SJCRH30 (cell line): ENCODE data around the gene MDP1. TPM values are rescaled to one million over a fixed set of nuclear protein-coding genes. Genes with fewer than 3 reads are reported as not detected.
A peak's percentile ranks its signal among the peaks of the same experiment; 100 is the strongest.

Experiments
- DNase-seq, 2 experiments: peaks; one replicate each; pipeline ENCODE4 v3.0.0-alpha.2; 2015 to 2020
- H3K27ac ChIP-seq: fragments of 250-450 bp; sonication (Bioruptor Pico); 2 replicates; pipeline ENCODE4 v1.5.1; 2020; ENCODE audit warnings: mild to moderate bottlenecking, moderate library complexity
- H3K27me3 ChIP-seq: fragments of 250-450 bp; sonication (Bioruptor Pico); 2 replicates; pipeline ENCODE4 v1.5.1; 2020; ENCODE audit warnings: mild to moderate bottlenecking, moderate library complexity
- H3K36me3 ChIP-seq: fragments of 250-450 bp; sonication (Bioruptor Pico); 2 replicates; pipeline ENCODE4 v1.5.1; 2020; ENCODE audit warnings: mild to moderate bottlenecking, moderate library complexity
- H3K4me1 ChIP-seq: fragments of 250-450 bp; sonication (Bioruptor Pico); 2 replicates; pipeline ENCODE4 v1.5.1; 2020; ENCODE audit warnings: mild to moderate bottlenecking, moderate library complexity
- H3K4me3 ChIP-seq: fragments of 250-450 bp; sonication (Bioruptor Pico); 2 replicates; pipeline ENCODE4 v1.5.1; 2020; ENCODE audit warnings: mild to moderate bottlenecking, moderate library complexity
- H3K9me3 ChIP-seq: fragments of 250-450 bp; sonication (Bioruptor Pico); replicated peaks from 2 replicates; pipeline ENCODE4 v1.5.1; 2020; ENCODE audit warnings: mild to moderate bottlenecking, moderate library complexity
- total RNA-seq: library from RNA; depleted of rRNA; stranded (reverse); fragments of >200 nt; shearing (Covaris generic); gene quantifications from 2 replicates; pipeline ENCODE4 v1.2.3, GENCODE V29; 2014

Gene MDP1
- total RNA-seq, 1 experiment from 2014 or later: 27.7 TPM

DNA sequence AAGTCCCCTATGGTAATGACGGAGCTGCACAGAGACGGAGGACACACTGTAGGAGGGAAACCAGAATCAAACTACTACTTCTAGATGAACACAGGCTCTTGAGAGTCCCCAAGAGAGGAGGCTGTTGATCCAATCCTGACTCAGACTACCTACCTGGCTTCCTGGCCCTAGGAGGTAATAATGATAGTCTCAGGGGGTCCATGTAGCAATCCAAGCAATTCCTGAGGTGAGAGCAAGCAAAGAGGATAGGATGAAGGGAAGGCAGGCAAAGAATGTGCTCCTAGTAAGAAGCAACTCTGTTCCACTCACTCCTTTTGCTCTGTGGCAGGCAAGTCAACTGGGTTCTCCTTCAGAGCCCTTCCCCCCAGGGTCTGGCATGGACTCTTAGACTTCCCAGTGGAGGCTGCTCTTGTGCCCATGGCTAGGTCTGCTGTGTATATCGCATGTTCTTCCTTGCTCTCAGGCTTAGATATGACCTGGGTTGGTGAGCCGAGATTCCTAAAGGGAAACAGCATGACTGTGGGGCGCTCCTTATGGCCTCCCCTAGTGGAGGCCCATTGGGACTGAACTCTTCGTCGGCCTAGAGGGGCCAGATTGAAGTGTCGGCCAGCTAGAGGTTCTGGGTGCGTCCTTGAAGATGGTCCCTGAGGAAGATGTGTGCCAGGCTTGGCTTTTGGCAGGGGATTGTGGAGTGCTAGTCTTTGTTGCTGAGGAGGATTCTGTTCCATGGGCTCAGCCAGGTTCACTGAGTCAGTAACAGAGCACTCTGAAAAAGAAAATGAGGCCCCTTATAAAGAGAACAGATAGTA is 24.4 kb upstream of the MDP1 start:
- peaks cover 24% of the 10 kb centered on the region for H3K36me3 ChIP-seq
- H3K27ac ChIP-seq: no peak overlapping the region
- DNase-seq: no peak

DNA sequence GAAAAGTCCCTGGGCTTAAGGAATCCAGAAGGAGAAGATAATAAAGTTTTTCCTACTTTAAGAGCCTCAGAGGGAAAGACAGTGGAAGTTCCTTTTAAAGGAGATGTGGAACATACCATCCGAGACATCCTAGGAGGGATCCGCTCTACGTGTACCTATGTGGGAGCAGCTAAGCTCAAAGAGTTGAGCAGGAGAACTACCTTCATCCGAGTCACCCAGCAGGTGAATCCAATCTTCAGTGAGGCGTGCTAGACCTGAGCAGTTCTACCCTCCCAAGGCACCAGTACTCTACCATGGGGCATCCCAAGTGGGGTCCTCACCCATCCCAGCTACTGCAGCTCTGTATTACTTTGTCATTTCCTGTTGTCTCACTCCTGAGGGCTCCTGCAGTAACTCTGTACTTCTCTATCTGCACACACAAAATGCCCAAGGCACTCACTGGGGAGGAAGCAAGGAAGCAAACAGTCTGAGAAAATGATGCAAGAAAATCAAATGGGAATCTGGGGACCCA is 22.7 kb upstream of the MDP1 start:
- no peak for DNase-seq
- no peaks in the 10 kb centered on the region for H3K27me3 ChIP-seq
- no peak overlapping the region for H3K27ac ChIP-seq
- H3K9me3 ChIP-seq: no peaks in the 10 kb centered on the region
- H3K4me1 ChIP-seq: no peaks in the 10 kb centered on the region; the same call in 1 of the 2 replicates
- peaks cover 24% of the 10 kb centered on the region for H3K36me3 ChIP-seq
- H3K4me3 ChIP-seq: no peak overlapping the region

More for the DNA sequence above, 24.4 kb upstream of the MDP1 start:
- no peaks in the 10 kb centered on the region for H3K9me3 ChIP-seq
- H3K27me3 ChIP-seq: no peaks in the 10 kb centered on the region
- H3K4me1 ChIP-seq: no peaks in the 10 kb centered on the region
- H3K4me3 ChIP-seq: no peak overlapping the region

DNA sequence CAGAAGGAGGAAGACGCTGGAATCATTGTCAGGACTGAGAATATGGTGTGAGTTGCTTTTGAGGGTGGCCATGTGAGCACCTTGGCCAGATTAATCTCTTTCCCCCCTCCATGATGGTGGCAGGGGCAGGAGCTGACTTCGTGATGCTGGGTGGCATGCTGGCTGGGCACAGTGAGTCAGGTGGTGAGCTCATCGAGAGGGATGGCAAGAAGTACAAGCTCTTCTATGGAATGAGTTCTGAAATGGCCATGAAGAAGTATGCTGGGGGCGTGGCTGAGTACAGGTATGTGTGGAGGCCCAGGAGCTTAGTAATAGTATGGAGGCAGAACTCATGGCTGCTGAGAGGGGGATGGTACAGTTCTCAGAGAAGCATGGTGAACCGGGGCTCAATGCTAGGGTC is 22.3 kb upstream of the MDP1 start:
- H3K4me1 ChIP-seq: peaks cover 3% of the 10 kb centered on the region; the same call in 1 of the 2 replicates
- H3K27me3 ChIP-seq: no peaks in the 10 kb centered on the region
- no peak for DNase-seq
- peaks cover 24% of the 10 kb centered on the region for H3K36me3 ChIP-seq
- no peak overlapping the region for H3K27ac ChIP-seq
- no peak overlapping the region for H3K4me3 ChIP-seq
- no peaks in the 10 kb centered on the region for H3K9me3 ChIP-seq

DNA sequence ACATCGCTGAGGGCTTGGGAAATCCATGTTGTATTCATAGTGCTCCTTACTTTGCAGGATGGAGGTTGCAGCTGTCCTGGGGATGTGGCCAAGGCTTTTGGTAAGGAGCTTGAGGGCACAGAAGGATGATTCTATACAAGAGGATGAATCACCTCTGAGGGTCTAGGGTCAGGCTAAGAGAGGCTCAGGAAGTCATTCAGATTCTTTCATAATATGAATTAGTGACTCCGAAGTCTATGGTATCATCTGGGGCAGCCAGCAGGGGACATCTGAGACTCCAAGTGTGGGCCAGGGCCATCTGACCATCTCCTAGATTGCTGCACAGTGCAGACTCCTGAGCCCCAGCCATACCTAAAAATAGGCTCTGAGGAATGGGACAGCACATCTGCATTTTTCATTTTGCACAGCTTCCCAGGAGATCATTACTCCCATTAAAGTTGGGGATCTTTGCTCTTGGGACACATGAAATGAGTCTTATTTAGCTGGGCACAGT is 21.6 kb upstream of the MDP1 start:
- H3K9me3 ChIP-seq: no peaks in the 10 kb centered on the region
- no peak overlapping the region for H3K4me3 ChIP-seq
- H3K27me3 ChIP-seq: no peaks in the 10 kb centered on the region
- no peak for DNase-seq
- no peak overlapping the region for H3K27ac ChIP-seq
- H3K36me3 ChIP-seq: peaks cover 24% of the 10 kb centered on the region
- H3K4me1 ChIP-seq: peaks cover 3% of the 10 kb centered on the region; the same call in 1 of the 2 replicates

DNA sequence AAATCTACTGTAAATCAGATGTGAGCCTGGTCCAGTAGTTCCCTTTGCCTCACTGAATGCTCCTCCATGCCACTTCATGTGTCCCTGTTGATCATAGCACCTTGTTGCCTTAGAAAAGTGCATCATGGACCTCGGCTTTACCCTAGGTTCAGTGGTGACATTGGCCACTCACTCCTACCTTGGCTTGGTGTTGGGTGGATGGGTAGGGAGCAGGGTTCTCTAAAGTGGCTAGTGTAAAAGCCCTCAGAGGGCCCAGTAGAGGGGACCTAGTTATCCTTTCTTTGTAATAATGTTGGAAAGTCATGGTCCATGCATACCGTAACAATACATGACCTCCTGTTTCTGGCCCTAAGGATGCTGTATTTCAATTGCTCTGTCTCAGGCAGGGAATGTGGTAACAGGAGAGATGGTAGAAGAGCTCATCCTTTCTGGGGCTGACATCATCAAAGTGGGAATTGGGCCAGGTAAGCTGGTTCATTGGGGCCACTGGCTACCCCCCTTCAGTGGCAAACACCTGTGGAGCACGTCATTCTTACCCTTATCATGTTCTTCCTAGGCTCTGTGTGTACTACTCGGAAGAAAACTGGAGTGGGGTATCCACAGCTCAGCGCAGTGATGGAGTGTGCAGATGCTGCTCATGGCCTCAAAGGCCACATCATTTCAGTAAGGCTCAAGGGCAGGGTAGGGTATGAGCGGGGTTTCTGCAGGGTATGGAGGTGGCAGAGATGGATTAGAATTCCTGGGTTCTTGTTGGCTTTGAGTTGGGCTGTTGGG is 21.0 kb upstream of the MDP1 start:
- no peak overlapping the region for H3K27ac ChIP-seq
- H3K27me3 ChIP-seq: no peaks in the 10 kb centered on the region
- no peak overlapping the region for H3K4me3 ChIP-seq
- H3K9me3 ChIP-seq: no peaks in the 10 kb centered on the region
- peaks cover 3% of the 10 kb centered on the region; the same call in 1 of the 2 replicates for H3K4me1 ChIP-seq
- peaks cover 24% of the 10 kb centered on the region for H3K36me3 ChIP-seq
- DNase-seq: no peak

DNA sequence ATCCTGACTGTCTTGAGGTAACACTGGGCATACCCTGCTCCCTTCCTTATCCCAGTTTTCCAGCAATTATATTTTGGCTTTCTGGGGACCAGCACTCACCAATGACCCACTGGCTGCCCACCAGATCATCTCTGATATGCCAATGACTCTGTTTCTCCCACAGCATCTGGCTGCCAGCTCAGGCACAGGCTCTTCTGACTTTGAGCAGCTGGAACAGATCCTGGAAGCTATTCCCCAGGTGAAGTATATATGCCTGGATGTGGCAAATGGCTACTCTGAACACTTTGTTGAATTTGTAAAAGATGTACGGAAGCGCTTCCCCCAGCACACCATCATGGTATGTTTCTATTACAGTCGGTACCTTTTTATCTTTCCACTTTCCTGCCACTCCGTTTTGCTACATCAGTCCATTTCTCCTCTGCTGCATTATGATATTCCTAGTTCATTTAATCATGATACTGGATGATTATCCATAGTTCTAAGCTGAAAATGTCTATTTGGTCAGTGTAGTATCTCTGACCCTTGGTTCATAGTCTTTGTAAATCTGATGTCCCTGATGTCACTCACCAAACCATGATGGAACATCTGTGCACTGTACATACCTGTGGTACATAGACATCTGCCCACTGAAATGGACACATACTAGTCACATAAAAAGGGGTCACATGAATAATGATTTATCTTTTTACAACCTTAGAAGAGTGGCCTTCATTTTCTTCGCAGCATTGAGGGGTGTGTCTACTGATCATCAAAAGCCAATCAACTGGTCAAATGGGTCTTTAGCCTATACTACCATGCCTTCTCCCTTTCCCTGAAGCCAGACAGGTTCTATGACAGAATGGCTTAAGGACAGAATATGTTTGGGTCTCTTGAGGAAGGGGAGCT is 20.2 kb upstream of the MDP1 start:
- peaks cover 3% of the 10 kb centered on the region; the same call in 1 of the 2 replicates for H3K4me1 ChIP-seq
- peaks cover 24% of the 10 kb centered on the region for H3K36me3 ChIP-seq
- H3K4me3 ChIP-seq: no peak overlapping the region
- no peak for DNase-seq
- no peaks in the 10 kb centered on the region for H3K9me3 ChIP-seq
- H3K27ac ChIP-seq: no peak overlapping the region
- no peaks in the 10 kb centered on the region for H3K27me3 ChIP-seq

DNA sequence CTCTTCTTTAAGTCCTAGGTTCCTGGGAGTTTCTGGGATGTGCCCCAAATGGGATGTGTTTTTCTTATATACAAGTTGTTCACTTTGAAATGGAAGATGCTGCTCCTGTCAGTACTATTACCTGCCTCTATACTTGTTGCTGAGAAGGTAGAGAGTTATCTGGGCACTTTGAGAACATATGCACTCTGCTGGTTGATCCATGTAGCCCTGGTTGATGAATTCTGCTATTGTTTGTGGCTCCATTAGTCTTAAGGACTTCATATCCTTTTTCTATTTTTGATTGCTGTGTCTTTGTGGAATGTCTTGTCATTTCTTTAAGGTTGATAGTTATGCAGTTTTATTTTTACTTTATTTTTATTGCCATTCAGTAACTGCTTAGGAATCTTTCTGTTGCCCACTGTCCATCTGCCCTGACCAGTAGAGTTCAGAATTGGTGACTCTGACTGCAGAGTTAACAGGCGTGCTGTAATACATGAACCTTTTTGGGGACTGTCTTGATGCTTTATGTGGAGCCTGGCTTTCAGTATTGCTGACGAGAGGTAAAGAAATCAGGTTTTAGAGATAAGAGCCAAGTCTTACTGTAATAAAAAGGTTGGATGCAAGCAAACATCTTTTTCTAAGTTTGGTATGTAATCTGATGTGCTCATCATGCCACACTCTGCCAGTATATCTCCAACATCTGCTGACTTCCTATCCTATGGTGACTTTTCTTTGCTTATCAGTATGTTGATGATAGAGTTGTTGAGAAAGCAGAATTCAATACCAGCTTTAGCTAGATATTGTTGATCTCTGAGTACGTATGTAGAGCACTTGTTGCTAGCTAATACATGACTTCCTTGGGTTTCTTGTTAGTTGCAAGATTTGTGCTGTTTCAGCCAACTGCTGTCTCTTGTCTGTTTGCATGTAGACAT is 18.5 kb upstream of the MDP1 start:
- H3K4me3 ChIP-seq: no peak overlapping the region
- H3K9me3 ChIP-seq: no peaks in the 10 kb centered on the region
- no peak for DNase-seq
- H3K36me3 ChIP-seq: peaks cover 22% of the 10 kb centered on the region
- no peaks in the 10 kb centered on the region for H3K27me3 ChIP-seq
- H3K4me1 ChIP-seq: peaks cover 3% of the 10 kb centered on the region; the same call in 1 of the 2 replicates
- H3K27ac ChIP-seq: no peak overlapping the region

DNA sequence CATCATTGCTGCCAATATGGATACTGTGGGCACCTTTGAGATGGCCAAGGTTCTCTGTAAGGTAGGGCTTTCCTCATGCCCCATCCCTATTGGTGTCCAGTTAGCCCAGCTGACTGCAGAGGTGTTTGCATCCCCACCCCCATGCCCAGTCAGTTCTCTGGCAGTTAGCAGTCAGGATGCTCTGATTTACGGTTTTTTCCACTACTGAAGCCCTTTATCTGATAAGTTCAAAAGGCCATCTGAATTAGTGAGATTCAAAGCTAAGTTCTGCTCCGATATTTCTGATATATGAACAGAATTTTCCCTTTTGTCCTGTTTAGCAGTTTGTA is 17.6 kb upstream of the MDP1 start:
- H3K4me3 ChIP-seq: peak overlapping the region; percentile 86
- peaks cover 17% of the 10 kb centered on the region for H3K36me3 ChIP-seq
- H3K27ac ChIP-seq: no peak overlapping the region
- H3K9me3 ChIP-seq: no peaks in the 10 kb centered on the region
- H3K27me3 ChIP-seq: no peaks in the 10 kb centered on the region
- H3K4me1 ChIP-seq: peaks cover 3% of the 10 kb centered on the region; the same call in 1 of the 2 replicates
- no peak for DNase-seq

DNA sequence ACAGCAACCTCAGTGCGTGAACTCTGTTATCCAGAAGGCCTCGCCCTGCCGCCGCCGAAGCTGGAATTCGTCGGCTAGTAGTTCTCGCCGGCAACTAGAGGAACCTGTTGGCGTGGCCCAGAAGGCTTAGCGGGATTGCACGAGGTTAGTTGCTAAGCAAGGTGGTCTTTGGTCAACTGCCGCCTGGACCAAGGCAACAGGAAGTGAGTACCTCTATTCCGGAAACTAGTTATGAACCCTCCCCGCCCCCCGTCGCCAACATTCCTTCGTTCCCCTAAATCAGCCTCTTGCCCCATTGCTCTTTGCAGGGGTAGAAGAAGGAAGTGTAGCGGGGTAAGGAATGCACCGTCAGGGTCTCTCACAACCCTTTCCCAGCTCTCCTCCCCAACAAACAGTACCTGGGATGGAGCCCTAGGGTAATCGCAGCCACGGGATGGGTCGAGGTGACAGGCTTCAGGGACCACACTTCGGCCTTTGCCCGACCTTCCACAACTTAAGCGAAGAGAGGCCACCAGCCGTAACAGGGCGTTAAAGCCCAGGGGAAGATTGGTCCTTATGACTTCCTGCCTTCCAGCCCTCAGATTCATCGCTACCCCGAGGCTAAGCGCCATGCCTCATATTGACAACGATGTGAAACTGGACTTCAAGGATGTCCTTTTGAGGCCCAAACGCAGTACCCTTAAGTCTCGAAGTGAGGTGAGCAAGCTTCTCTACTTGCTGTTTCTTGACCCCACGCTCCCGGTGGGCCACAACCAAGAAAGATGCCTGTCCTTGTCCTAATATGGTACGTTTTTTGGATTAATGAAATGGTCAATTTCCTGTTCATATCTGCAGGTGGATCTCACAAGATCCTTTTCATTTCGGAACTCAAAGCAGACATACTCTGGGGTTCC is 17.0 kb upstream of the MDP1 start, which contains the start of gene GMPR2:
Gene GMPR2, plus strand, starts transcription at position 285 of the 893 bp plus-strand sequence. Its CDS starts 325 bp downstream, at position 610.
- Histone ChIP-seq H3K4me1 (peaks cover 3% of the 10 kb centered on the region; the same call in 1 of the 2 replicates), H3K4me3 (peak within 1 kb of the TSS; percentile 86), H3K27me3 (no peaks in the 10 kb centered on the region), H3K36me3 (peaks cover 17% of the 10 kb centered on the region), H3K27ac (peak within 1 kb of the TSS; percentile 74), H3K9me3 (no peaks in the 10 kb centered on the region)
- DNase-seq: peak; percentile 83 to 87

DNA sequence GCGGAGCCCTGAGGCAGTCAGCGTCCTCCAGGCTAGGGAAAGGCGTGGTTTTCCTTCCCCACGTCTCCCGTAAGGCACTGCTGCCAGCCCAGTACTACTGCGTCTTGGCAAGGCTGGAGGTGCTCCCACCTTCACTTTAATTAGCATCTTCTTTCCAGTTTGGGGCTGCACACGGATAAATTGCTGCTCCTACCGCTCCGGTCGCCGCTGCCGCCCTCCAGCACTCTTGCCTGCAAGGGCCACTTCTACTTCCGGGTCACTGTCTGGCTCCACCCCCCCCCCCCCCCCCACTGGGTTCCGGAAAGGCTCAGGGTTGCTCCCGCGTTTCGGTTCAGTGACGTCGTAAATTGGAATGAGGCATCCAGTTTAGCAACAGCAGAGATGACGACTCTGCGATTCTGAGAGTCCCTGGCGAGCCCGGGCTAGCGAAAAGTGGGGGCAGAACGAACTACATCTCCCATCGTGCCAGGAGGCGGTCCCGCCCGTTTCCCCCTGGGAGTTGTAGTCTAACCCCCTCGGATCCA is 16.3 kb upstream of the MDP1 start, which contains the start of gene NEDD8:
Gene NEDD8, minus strand, starts transcription at position 247 of the 524 bp plus-strand sequence. Its CDS starts 100 bp downstream, at position 147.
- peaks cover 15% of the 10 kb centered on the region for H3K36me3 ChIP-seq
- H3K27ac ChIP-seq: peak within 1 kb of the TSS; percentile 74
- H3K4me3 ChIP-seq: peak within 1 kb of the TSS; percentile 86
- no peaks in the 10 kb centered on the region for H3K27me3 ChIP-seq
- peak; percentile 92 to 94 for DNase-seq
- H3K9me3 ChIP-seq: no peaks in the 10 kb centered on the region
- H3K4me1 ChIP-seq: peaks cover 3% of the 10 kb centered on the region; the same call in 1 of the 2 replicates

DNA sequence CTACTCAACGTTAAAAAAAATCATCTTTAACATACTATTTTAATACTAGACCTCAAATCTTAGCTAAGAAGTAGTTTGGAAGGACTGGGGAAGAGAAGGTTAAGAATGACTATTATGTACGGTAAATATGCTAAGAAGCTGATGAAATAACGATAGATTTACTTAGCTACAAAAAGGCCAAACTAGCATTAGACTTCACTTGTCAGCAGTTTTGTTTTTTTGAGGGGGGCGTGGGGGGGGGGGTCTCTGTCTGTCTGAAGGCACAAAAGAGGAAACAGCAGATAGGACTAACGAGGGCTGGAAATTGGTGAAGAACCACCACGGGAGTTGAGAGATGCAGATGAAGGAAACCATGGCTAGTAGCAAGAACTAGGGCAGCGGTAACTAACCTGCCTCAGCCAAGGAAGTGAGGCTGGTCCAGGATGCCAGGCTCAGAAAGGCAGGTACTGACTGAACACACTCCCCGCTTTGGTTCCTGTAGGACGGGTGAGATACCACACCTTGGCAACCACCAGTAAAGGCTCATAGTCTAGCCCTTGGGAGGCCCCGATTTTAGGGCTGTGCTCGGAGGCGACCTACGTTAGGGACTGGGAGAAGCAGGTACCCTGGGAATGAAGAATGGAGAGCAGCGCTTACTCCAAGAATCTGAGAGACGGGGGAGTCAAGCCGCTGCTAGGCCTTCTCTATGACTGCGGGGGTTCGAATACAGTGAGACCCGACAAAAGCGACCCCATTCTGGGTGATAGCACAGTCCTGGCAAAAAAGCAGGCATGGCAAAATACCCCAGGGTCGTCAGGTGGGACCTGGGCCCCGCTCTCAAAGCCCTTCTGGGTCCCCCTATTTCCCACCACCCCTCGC is 15.6 kb upstream of the MDP1 start:
- peaks cover 8% of the 10 kb centered on the region for H3K36me3 ChIP-seq
- no peak for DNase-seq
- peaks cover 3% of the 10 kb centered on the region; the same call in 1 of the 2 replicates for H3K4me1 ChIP-seq
- H3K27ac ChIP-seq: peak overlapping the region; percentile 74
- H3K9me3 ChIP-seq: no peaks in the 10 kb centered on the region
- H3K27me3 ChIP-seq: no peaks in the 10 kb centered on the region
- peak overlapping the region; percentile 86 for H3K4me3 ChIP-seq
